Right cardiac atrium (tissue), 5 donors: ENCODE measurements around the gene DLG2. TPM values are rescaled to one million over a fixed set of nuclear protein-coding genes. Genes with fewer than 3 reads are reported as not detected.
"Not testable (repeated sequence)": the region's sequence is repeated elsewhere in the genome, so short reads cannot be mapped to it uniquely, and the experiment has no call there.

ENCODE experiments used
- ATAC-seq, 2 donors: fragments of 200-7000 bp; cut with Tn5 transposase; one replicate each; pipeline versions ENCODE4 v1.8.0 to v1.9.1; 2020; ENCODE audit warnings: moderate library complexity in 2 of 2, mild to moderate bottlenecking in 1 of 2
- DNase-seq, 3 donors: peaks; one replicate each; pipeline ENCODE4 v3.0.0-alpha.2; 2020
- H3K27ac ChIP-seq: one replicate; pipeline ENCODE4 v1.5.1; 2013; ENCODE audit warnings: mild to moderate bottlenecking, low read length, control low read depth, moderate library complexity
- H3K27me3 ChIP-seq: one replicate; pipeline ENCODE4 v1.6.1; 2013; ENCODE audit not compliant: control insufficient read depth, insufficient read depth
- H3K4me1 ChIP-seq: one replicate; pipeline ENCODE4 v1.6.1; 2013; ENCODE audit warnings: low read length; ENCODE audit not compliant: control insufficient read depth, insufficient read depth
- H3K4me3 ChIP-seq: one replicate; pipeline ENCODE4 v1.5.1; 2013; ENCODE audit warnings: low read length, control low read depth
- H3K9me3 ChIP-seq: one replicate; pipeline ENCODE4 v1.6.1; 2013; ENCODE audit warnings: low read length; ENCODE audit not compliant: control insufficient read depth
- WGBS: extraction: QIAGEN DNeasy Blood & Tissue Kit; methylation state at CpG from one replicate; pipeline ENCODE4 v1.1.7; 2013; 5-methylcytosine and 5-hydroxymethylcytosine counted together
- intact Hi-C, 4 donors: fragments of 100-400 bp; cut with DNase I; formaldehyde crosslinking; loops; one replicate each; pipeline versions ENCODE4 v1.11.0 to v1.14.0; 2022 to 2023
- polyA plus RNA-seq: library from polyadenylated mRNA; stranded (reverse); fragments of 200-250 nt; gene quantifications from one replicate; pipeline ENCODE4 v1.2.3, GENCODE V29; 2013
- total RNA-seq, 4 donors: library from RNA; stranded (reverse); fragmentation: NEBNext Ultra II Directional; extraction: Animal tissue kit (Norgen Biotek cat#: 25700); gene quantifications; one replicate each; pipeline ENCODE4 v1.2.1, GENCODE V29; 2021
- donor health status: healthy with polysubstance abuse.
- donor health status: DM: no; HTN: yes; CAD: no.
- donor health status: DM: no; HTN: no; CAD: no.
- donor health status: DM: no; HTN: yes; CAD: no; lungs with severe emphysema.
- donor health status: DM: yes; HTN: yes; CAD: no.

Gene DLG2
- total and polyA plus RNA-seq, 5 donors, result 2.3 to 10.5 (median 9.4) TPM

GRCh38 chr11:85385547-85385946 lies 241.6 kb downstream of the DLG2 start:
- Histone ChIP-seq H3K4me1 (no peaks in the 10 kb centered on the region), H3K27me3 (no peaks in the 10 kb centered on the region), H3K27ac (no peak overlapping the region), H3K9me3 (no peaks in the 10 kb centered on the region), H3K4me3 (no peak overlapping the region)
- intact Hi-C loops, result no loop called here
- DNase-seq (no peak), ATAC-seq (no peak)

- no peaks in the 10 kb centered on the region for H3K9me3 ChIP-seq
- WGBS, result 52% methylated on average over 1 of the region's 1 CpG
- intact Hi-C loops, result no loop called here
- H3K4me1 ChIP-seq, result no peaks in the 10 kb centered on the region
- no peak overlapping the region for H3K27ac ChIP-seq
- DNase-seq, result no peak
- no peak overlapping the region for H3K4me3 ChIP-seq
- no peaks in the 10 kb centered on the region for H3K27me3 ChIP-seq
- ATAC-seq, result no peak
Observed at GRCh38 chr11:85385111-85385510, 242.0 kb downstream of the DLG2 start.

- intact Hi-C loops, result no loop called here
- Histone ChIP-seq H3K27ac (no peak overlapping the region), H3K9me3 (no peaks in the 10 kb centered on the region), H3K4me3 (no peak overlapping the region), H3K27me3 (no peaks in the 10 kb centered on the region), H3K4me1 (no peaks in the 10 kb centered on the region)
- WGBS, result 89% methylated on average over 2 of the region's 2 CpGs
- ATAC-seq (no peak), DNase-seq (no peak)
Observed at GRCh38 chr11:85379066-85379465, 248.1 kb downstream of the DLG2 start.

- H3K9me3 ChIP-seq, result no peaks in the 10 kb centered on the region
- no peak for ATAC-seq
- intact Hi-C loops, result no loop called here
- no peak for DNase-seq
- H3K27ac ChIP-seq, result no peak overlapping the region
- no peaks in the 10 kb centered on the region for H3K27me3 ChIP-seq
- H3K4me1 ChIP-seq, result no peaks in the 10 kb centered on the region
- no peak overlapping the region for H3K4me3 ChIP-seq
Observed at GRCh38 chr11:85377901-85378300, 249.2 kb downstream of the DLG2 start.

GRCh38 chr11:85359859-85360258 lies 267.3 kb downstream of the DLG2 start:
- no peaks in the 10 kb centered on the region for H3K27me3 ChIP-seq
- intact Hi-C loops, result no loop called here

GRCh38 chr11:85355921-85356320 lies 271.2 kb downstream of the DLG2 start:
- ATAC-seq (no peak), DNase-seq (no peak)
- Histone ChIP-seq H3K27me3 (no peaks in the 10 kb centered on the region), H3K27ac (no peak overlapping the region), H3K4me3 (no peak overlapping the region), H3K4me1 (no peaks in the 10 kb centered on the region), H3K9me3 (no peaks in the 10 kb centered on the region)
- intact Hi-C loops, result no loop called here

More at GRCh38 chr11:85359859-85360258, 267.3 kb downstream of the DLG2 start:
- Histone ChIP-seq H3K9me3 (no peaks in the 10 kb centered on the region), H3K4me3 (no peak overlapping the region), H3K4me1 (no peaks in the 10 kb centered on the region), H3K27ac (no peak overlapping the region)
- DNase-seq (no peak), ATAC-seq (no peak)
- WGBS, result 90% methylated on average over 6 of the region's 6 CpGs

- H3K9me3 ChIP-seq, intact Hi-C loops, ATAC-seq, H3K27me3 ChIP-seq, H3K27ac ChIP-seq, H3K4me3 ChIP-seq, DNase-seq, H3K4me1 ChIP-seq: not testable (repeated sequence)
- WGBS, result 98% methylated on average over 2 of the region's 2 CpGs
Observed at GRCh38 chr11:85349539-85349938, 277.6 kb downstream of the DLG2 start.

GRCh38 chr11:85348945-85349344 lies 278.2 kb downstream of the DLG2 start:
- no peaks in the 10 kb centered on the region for H3K9me3 ChIP-seq
- no peaks in the 10 kb centered on the region for H3K4me1 ChIP-seq
- intact Hi-C loops, result no loop called here
- H3K4me3 ChIP-seq, result no peak overlapping the region
- ATAC-seq, result no peak
- no peak overlapping the region for H3K27ac ChIP-seq
- no peaks in the 10 kb centered on the region for H3K27me3 ChIP-seq
- no peak for DNase-seq

GRCh38 chr11:85347291-85347690 lies 279.9 kb downstream of the DLG2 start:
- ATAC-seq, result no peak
- intact Hi-C loops, result no loop called here
- DNase-seq, result no peak
- H3K27ac ChIP-seq, result no peak overlapping the region
- no peaks in the 10 kb centered on the region for H3K9me3 ChIP-seq
- no peaks in the 10 kb centered on the region for H3K4me1 ChIP-seq
- 50% methylated on average over 1 of the region's 1 CpG for WGBS
- H3K4me3 ChIP-seq, result no peak overlapping the region
- no peaks in the 10 kb centered on the region for H3K27me3 ChIP-seq

- 95% methylated on average over 6 of the region's 6 CpGs for WGBS
- no peaks in the 10 kb centered on the region for H3K9me3 ChIP-seq
- no peak overlapping the region for H3K27ac ChIP-seq
- no peaks in the 10 kb centered on the region for H3K4me1 ChIP-seq
- ATAC-seq (no peak), DNase-seq (no peak)
- no peaks in the 10 kb centered on the region for H3K27me3 ChIP-seq
- intact Hi-C loops, result no loop called here
- no peak overlapping the region for H3K4me3 ChIP-seq
Observed at GRCh38 chr11:85346484-85346883, 280.7 kb downstream of the DLG2 start.

- H3K9me3 ChIP-seq, ATAC-seq, H3K4me3 ChIP-seq, DNase-seq, H3K4me1 ChIP-seq, H3K27ac ChIP-seq, H3K27me3 ChIP-seq, intact Hi-C loops: not testable (repeated sequence)
- WGBS, result 83% methylated on average over 3 of the region's 3 CpGs
Observed at GRCh38 chr11:85340846-85341245, 286.3 kb downstream of the DLG2 start.

GRCh38 chr11:85318573-85318972 lies 308.6 kb downstream of the DLG2 start:
- DNase-seq (no peak), ATAC-seq (no peak)
- Histone ChIP-seq H3K4me1 (peaks cover 2% of the 10 kb centered on the region), H3K27ac (no peak overlapping the region), H3K9me3 (no peaks in the 10 kb centered on the region), H3K27me3 (no peaks in the 10 kb centered on the region), H3K4me3 (no peak overlapping the region)
- intact Hi-C loops, result no loop called here
- 43% methylated on average over 1 of the region's 1 CpG for WGBS
